Activated CD4-positive, alpha-beta T cell treated with anti-CD3 and anti-CD28 coated beads, Interleukin-2, amount 10 ng/mL, durations not matched to agents 7 days and 5 days (primary cell): ENCODE results near the gene HSF2. TPM values are rescaled to one million over a fixed set of nuclear protein-coding genes. Genes with fewer than 3 reads are reported as not detected.

ENCODE experiments used
- CTCF ChIA-PET: fragments of 350-600 bp; sonication (Branson Sonifier 250); formaldehyde crosslinking; loops from one replicate; lab custom pipeline; 2021; ENCODE audit warnings: antibody characterized with exemption; lab: Charles Lee
- POLR2A ChIA-PET: fragments of 350-600 bp; sonication (Branson Sonifier 250); formaldehyde crosslinking; loops from one replicate; lab custom pipeline; 2021; ENCODE audit warnings: antibody characterized with exemption; lab: Charles Lee
- DNase-seq: peaks from one replicate; pipeline ENCODE4 v3.0.0-alpha.2; 2020
- H3K27ac Mint-ChIP-seq: one replicate; pipeline ENCODE4 v1.8.0; 2021; ENCODE audit warnings: mild to moderate bottlenecking, moderate library complexity, mixed read lengths
- H3K27me3 Mint-ChIP-seq: one replicate; pipeline ENCODE4 v1.8.0; 2021; ENCODE audit warnings: mixed read lengths
- H3K36me3 Mint-ChIP-seq: one replicate; pipeline ENCODE4 v1.8.0; 2021; ENCODE audit warnings: low read depth, mixed read lengths
- H3K4me1 Mint-ChIP-seq: one replicate; pipeline ENCODE4 v1.8.0; 2021; ENCODE audit warnings: mixed read lengths
- H3K4me3 Mint-ChIP-seq: one replicate; pipeline ENCODE4 v1.8.0; 2021; ENCODE audit warnings: mild to moderate bottlenecking, moderate library complexity, mixed read lengths
- H3K9me3 Mint-ChIP-seq: one replicate; pipeline ENCODE4 v1.8.0; 2021; ENCODE audit warnings: mixed read lengths
- total RNA-seq, 2 experiments: library from RNA; stranded (reverse); gene quantifications; one replicate each; pipeline ENCODE4 v1.2.3, GENCODE V29; 2021

Gene HSF2, protein sequence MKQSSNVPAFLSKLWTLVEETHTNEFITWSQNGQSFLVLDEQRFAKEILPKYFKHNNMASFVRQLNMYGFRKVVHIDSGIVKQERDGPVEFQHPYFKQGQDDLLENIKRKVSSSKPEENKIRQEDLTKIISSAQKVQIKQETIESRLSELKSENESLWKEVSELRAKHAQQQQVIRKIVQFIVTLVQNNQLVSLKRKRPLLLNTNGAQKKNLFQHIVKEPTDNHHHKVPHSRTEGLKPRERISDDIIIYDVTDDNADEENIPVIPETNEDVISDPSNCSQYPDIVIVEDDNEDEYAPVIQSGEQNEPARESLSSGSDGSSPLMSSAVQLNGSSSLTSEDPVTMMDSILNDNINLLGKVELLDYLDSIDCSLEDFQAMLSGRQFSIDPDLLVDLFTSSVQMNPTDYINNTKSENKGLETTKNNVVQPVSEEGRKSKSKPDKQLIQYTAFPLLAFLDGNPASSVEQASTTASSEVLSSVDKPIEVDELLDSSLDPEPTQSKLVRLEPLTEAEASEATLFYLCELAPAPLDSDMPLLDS
- 10 to 100 TPM; 12.6 to 16.4 TPM for total RNA-seq

GRCh38 chr6:122399348-122400120, at the start of gene HSF2:
HSF2 (plus strand) TSS chr6:122399652; CDS start chr6:122399738, 86 bp downstream.
- Mint-ChIP-seq H3K36me3 (peaks cover 14% of the 10 kb centered on the region), H3K4me3 (peak within 1 kb of the TSS; percentile 97), H3K27me3 (no peaks in the 10 kb centered on the region), H3K27ac (peak within 1 kb of the TSS; percentile 95), H3K4me1 (peaks cover 38% of the 10 kb centered on the region), H3K9me3 (peaks cover 3% of the 10 kb centered on the region)
- peak; percentile 96 for DNase-seq
- ChIA-PET POLR2A (no interaction called here), CTCF (no interaction called here)

GRCh38 chr6:122352981-122353664, 46.3 kb upstream of the HSF2 start:
- no peak overlapping the region for H3K27ac Mint-ChIP-seq
- H3K27me3 Mint-ChIP-seq, result peaks cover 3% of the 10 kb centered on the region
- no peak overlapping the region for H3K4me3 Mint-ChIP-seq
- DNase-seq, result no peak
- H3K36me3 Mint-ChIP-seq, result no peaks in the 10 kb centered on the region
- H3K4me1 Mint-ChIP-seq, result no peaks in the 10 kb centered on the region
- ChIA-PET CTCF (no interaction called here), POLR2A (no interaction called here)
- H3K9me3 Mint-ChIP-seq, result no peaks in the 10 kb centered on the region

GRCh38 chr6:122360809-122361208, 38.6 kb upstream of the HSF2 start:
- peaks cover 3% of the 10 kb centered on the region for H3K27me3 Mint-ChIP-seq
- H3K4me1 Mint-ChIP-seq, result no peaks in the 10 kb centered on the region
- ChIA-PET CTCF (interaction anchor here (0.7 to 1.3 kb wide), 2 partner anchors 13 to 1183 kb away, joined by 3 to 4 read pairs; no protein-coding TSS in a partner anchor), POLR2A (no interaction called here)
- H3K9me3 Mint-ChIP-seq, result no peaks in the 10 kb centered on the region
- no peaks in the 10 kb centered on the region for H3K36me3 Mint-ChIP-seq
- DNase-seq, result no peak
- no peak overlapping the region for H3K4me3 Mint-ChIP-seq
- no peak overlapping the region for H3K27ac Mint-ChIP-seq

DNA sequence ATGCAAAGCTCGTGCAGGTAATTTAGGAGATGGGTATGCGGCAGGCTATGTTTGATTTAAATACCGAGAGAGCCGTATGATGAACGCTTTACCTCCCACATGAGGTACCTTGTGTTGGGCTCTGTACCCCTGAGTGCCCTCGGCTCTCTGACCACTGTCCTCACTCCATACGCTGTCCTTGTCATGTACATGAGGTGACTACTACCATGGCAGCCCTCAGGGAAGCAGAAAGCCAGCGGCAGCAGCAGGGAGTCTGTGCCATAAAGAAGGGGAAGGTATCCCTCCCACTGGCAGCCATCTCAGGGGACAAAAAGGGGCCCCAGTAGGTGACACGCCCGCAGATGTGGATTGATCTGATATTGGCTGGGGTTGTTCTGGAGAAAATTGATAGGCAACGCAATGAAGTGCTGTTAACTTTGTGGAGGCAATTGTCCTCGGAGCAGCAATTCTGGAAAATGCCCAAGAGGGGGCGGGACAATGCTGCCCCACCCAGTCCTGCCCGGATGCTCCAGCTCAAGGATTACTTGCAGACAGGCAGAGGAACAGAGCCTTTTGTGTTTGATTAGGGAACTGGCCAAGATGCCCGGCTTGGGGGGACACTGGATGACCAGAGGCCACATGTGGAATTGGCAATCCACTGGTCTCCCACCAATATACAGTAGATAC, 38.0 kb upstream of the HSF2 start:
- CTCF ChIA-PET, result interaction anchor here (1.3 kb wide), 1 partner anchor 13 kb away, joined by 4 read pairs; no protein-coding TSS in a partner anchor
- Mint-ChIP-seq H3K9me3 (no peaks in the 10 kb centered on the region), H3K27me3 (peaks cover 3% of the 10 kb centered on the region), H3K4me1 (no peaks in the 10 kb centered on the region), H3K4me3 (no peak overlapping the region), H3K27ac (no peak overlapping the region), H3K36me3 (no peaks in the 10 kb centered on the region)
- DNase-seq, result no peak
- POLR2A ChIA-PET, result no interaction called here

- H3K4me3 Mint-ChIP-seq, result no peak overlapping the region
- H3K27ac Mint-ChIP-seq, result no peak overlapping the region
- no peaks in the 10 kb centered on the region for H3K4me1 Mint-ChIP-seq
- peaks cover 4% of the 10 kb centered on the region for H3K27me3 Mint-ChIP-seq
- POLR2A ChIA-PET, result no interaction called here
- H3K36me3 Mint-ChIP-seq, result no peaks in the 10 kb centered on the region
- no peaks in the 10 kb centered on the region for H3K9me3 Mint-ChIP-seq
- no peak for DNase-seq
- CTCF ChIA-PET, result no interaction called here
These were observed 35.5 kb upstream of the HSF2 start for GRCh38 chr6:122363769-122364483.

- no peak for DNase-seq
- no peaks in the 10 kb centered on the region for H3K36me3 Mint-ChIP-seq
- H3K27me3 Mint-ChIP-seq, result peaks cover 8% of the 10 kb centered on the region
- ChIA-PET POLR2A (no interaction called here), CTCF (no interaction called here)
- H3K9me3 Mint-ChIP-seq, result no peaks in the 10 kb centered on the region
- no peak overlapping the region for H3K27ac Mint-ChIP-seq
- no peak overlapping the region for H3K4me3 Mint-ChIP-seq
- H3K4me1 Mint-ChIP-seq, result no peaks in the 10 kb centered on the region
These were observed 33.6 kb upstream of the HSF2 start for GRCh38 chr6:122365775-122366403.

- no peaks in the 10 kb centered on the region for H3K9me3 Mint-ChIP-seq
- ChIA-PET CTCF (no interaction called here), POLR2A (no interaction called here)
- H3K4me1 Mint-ChIP-seq, result no peaks in the 10 kb centered on the region
- H3K4me3 Mint-ChIP-seq, result no peak overlapping the region
- DNase-seq, result no peak
- H3K36me3 Mint-ChIP-seq, result no peaks in the 10 kb centered on the region
- H3K27me3 Mint-ChIP-seq, result peaks cover 12% of the 10 kb centered on the region
- no peak overlapping the region for H3K27ac Mint-ChIP-seq
These were observed 32.3 kb upstream of the HSF2 start for GRCh38 chr6:122367171-122367570.

DNA sequence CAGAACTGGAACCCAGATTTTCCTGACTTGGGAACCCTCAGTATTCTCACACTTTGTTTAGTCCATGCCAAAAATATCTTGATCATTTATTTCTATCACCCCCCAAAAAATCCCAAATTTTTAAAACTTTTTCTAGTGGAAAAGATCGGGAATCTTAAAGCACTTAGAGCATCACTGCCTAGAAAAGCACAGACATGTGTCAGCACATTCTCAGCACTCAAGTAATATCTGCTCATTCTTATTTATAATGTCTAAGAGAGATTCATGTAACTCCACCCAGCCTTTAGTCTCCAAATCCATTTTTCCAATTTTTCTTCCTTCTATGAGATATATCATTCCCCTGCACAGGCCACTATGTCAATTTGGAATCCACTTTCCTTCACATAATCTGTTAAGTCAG, 29.9 kb upstream of the HSF2 start:
- POLR2A ChIA-PET, result no interaction called here
- Mint-ChIP-seq H3K27me3 (peaks cover 18% of the 10 kb centered on the region), H3K4me1 (no peaks in the 10 kb centered on the region), H3K36me3 (no peaks in the 10 kb centered on the region), H3K4me3 (no peak overlapping the region), H3K9me3 (no peaks in the 10 kb centered on the region), H3K27ac (no peak overlapping the region)
- DNase-seq, result no peak
- CTCF ChIA-PET, result no interaction called here

GRCh38 chr6:122372647-122373046, 26.8 kb upstream of the HSF2 start:
- Mint-ChIP-seq H3K4me3 (no peak overlapping the region), H3K9me3 (no peaks in the 10 kb centered on the region), H3K27ac (no peak overlapping the region), H3K27me3 (peaks cover 27% of the 10 kb centered on the region), H3K36me3 (no peaks in the 10 kb centered on the region), H3K4me1 (peaks cover 2% of the 10 kb centered on the region)
- POLR2A ChIA-PET, result no interaction called here
- DNase-seq, result no peak
- CTCF ChIA-PET, result no interaction called here

DNA sequence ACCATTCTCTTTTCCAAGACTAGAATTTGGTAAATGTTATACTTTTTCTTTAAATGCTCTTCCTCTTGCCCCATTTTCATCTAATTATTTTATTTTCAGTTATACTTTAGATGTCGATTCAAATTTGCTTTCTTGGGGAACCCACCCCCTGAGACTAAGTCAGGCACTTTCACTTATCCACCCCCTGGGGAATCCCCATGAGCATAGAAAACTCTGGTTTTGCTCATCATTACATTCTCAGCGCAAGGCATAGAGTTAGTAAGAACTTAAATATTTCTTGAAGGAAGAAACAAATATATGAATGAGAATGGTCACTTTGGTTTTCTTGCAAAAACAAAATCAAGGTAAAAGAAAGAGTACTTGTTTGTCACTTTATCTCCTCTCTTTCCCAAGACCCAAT, 25.1 kb upstream of the HSF2 start:
- H3K4me3 Mint-ChIP-seq, result no peak overlapping the region
- no peak for DNase-seq
- no peaks in the 10 kb centered on the region for H3K36me3 Mint-ChIP-seq
- no peaks in the 10 kb centered on the region for H3K9me3 Mint-ChIP-seq
- POLR2A ChIA-PET, result no interaction called here
- no peak overlapping the region for H3K27ac Mint-ChIP-seq
- H3K4me1 Mint-ChIP-seq, result peaks cover 2% of the 10 kb centered on the region
- CTCF ChIA-PET, result no interaction called here
- peaks cover 26% of the 10 kb centered on the region for H3K27me3 Mint-ChIP-seq

DNA sequence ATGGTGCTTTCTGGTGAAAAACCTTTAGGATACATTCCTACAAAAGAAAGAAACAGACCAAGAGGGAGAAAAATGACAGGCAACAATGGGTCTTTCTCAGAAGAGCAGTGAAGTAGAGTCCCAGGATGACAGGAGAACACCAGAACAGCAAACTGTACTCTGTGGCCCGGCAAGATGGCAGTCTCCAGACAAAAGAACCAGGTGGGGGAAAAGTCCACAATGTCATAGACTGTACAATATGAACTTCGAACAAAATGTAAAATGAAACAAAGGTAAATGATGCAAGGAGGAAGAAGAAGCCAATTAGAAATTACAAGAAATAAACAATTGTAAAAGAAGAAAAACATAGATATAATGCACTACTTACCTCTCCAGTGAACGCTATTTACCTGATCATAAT, 23.2 kb upstream of the HSF2 start:
- no peaks in the 10 kb centered on the region for H3K9me3 Mint-ChIP-seq
- H3K4me1 Mint-ChIP-seq, result peaks cover 2% of the 10 kb centered on the region
- DNase-seq, result no peak
- H3K27ac Mint-ChIP-seq, result no peak overlapping the region
- no peak overlapping the region for H3K4me3 Mint-ChIP-seq
- H3K27me3 Mint-ChIP-seq, result peaks cover 25% of the 10 kb centered on the region
- ChIA-PET CTCF (no interaction called here), POLR2A (no interaction called here)
- H3K36me3 Mint-ChIP-seq, result no peaks in the 10 kb centered on the region
